GM21529 (cell line): Measurements from ENCODE around the gene SENP2.
"Not testable (repeated sequence)": the region's sequence is repeated elsewhere in the genome, so short reads cannot be mapped to it uniquely, and the experiment has no call there.

Experiments used
- ATAC-seq: cut with Tn5 transposase; IDR thresholded peaks from one replicate; pipeline ENCODE4 v1.9.1; 2021; ENCODE audit not compliant: unreplicated experiment

Gene SENP2

GRCh38 chr3:185585518-185585858 lies 607 bp upstream of the SENP2 start:
- no peak for ATAC-seq

GRCh38 chr3:185586686-185587039 lies 568 bp downstream of the SENP2 start:
- ATAC-seq = no peak

DNA sequence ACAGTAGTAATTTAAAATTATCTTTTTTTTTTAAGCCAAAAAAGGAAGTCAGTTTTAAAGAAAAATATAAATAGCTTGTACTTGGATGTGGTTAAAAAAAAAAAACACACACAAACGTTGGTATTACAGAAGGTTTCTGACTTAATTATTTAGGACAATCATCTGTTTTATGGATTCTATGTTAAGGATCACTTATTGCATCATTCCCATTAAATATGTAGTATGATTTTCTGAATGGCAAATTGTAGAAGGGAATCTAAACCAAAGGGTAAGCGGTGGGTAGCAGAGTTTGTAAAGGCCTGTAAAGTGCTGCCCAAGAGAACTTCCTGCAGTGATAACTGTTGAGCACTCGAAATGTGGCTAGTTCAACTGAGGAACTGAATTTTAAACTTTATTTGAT lies 8.0 kb downstream of the SENP2 start:
- no peak for ATAC-seq

GRCh38 chr3:185595526-185595925 lies 9.4 kb downstream of the SENP2 start:
- ATAC-seq = peak; percentile 86

DNA sequence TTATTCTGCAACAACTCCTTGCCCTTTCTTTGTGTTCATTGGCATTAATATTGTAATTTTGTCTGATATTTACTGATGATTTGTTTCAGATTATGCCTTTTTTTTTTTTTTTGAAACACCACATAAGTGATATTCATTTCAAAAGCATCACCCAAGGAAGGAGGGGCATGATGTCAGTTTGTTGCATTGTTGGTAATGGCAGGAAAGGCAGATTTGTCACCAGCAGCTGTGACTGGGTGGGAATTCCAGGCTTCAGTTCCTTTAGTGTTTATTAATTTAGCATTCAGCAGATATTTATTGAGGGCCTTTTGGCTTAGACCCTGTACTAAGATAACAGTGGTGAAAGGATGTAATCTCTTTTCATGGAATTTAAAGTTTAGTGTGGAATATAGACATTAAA lies 19.5 kb downstream of the SENP2 start:
- ATAC-seq = no peak

DNA sequence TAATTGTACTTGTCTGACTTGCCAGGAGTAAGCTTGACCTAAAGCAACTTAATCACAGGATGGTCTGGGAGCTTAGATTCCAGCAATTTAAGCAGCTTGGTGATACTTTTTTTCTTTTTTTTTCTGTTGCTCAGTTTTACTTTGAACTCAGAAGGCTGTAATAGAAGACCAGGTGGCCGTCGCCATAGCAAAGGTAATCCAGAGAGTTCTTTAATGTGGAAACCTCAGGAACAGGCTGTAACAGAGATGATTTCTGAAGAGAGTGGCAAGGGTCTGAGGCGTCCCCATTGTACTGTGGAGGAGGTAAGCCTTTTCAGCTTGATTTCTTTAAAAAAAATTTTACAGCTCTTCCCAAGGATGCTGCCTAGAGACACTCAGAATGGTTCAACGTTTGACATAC lies 20.1 kb downstream of the SENP2 start:
- ATAC-seq = no peak

GRCh38 chr3:185613016-185613415 lies 26.9 kb downstream of the SENP2 start:
- ATAC-seq = no peak

DNA sequence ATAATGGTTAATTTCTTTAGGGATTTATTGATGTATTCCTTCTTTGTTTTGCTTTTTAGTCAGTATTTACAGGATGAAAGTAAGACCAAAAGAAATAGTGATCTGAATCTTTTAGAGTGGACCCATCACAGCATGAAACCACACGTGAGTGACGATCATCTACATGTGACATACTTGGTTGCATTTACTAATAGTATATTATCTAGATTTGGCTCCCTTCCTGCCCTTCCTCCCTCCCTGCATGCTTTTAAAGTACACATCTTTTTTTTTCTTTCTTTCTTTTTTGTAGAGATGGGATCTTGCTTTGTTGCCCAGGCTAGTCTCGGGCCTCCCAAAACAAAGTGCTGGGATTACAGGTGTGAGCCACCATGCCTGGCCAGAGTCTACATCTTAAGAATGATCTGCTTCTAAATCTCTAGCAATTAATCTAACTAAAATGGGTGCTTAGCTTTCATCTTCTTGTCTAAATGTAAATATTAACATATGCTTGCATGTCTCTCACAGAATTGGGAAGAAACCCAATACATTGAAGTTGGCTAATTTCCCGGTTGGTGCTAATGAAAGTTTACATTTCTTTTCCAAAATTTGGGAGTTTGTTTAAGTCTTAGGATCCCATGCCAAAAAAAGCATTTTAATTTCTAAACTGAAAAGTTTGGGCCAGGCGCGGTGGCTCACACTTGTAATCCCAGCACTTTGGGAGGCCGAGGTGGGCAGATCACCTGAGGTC lies 38.0 kb downstream of the SENP2 start:
- ATAC-seq = no peak

GRCh38 chr3:185625784-185626183 lies 39.7 kb downstream of the SENP2 start:
- no peak for ATAC-seq

DNA sequence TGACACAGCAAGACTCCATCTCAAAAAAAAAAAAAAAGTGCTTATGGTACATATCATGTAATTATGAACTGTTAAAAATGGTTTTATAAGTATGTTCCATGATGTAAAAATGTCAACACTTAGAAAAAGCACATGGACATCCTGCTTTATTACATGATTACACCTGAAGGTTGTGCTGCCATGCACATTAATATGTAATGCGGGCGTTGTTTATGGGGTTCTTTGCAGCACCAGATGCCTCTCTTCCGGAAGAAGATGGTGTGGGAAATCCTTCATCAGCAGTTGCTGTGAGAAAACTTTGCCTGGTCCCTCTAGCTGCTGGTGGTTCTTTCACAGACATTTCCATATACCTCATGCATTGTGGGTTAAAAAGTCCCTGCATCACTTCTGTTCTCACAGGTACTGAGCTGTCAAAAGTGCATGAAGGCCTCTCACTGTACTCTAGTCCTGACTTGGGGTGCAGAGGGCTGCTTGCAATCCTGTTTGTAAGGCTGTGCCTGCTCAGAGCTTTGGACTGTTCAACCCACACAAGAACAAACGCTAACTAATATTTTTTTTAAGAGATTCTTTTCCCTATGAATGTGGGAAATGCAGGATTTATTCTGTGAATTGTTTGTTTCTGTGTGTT lies 43.6 kb downstream of the SENP2 start:
- ATAC-seq = no peak

GRCh38 chr3:185630182-185630622 lies 44.1 kb downstream of the SENP2 start:
- no peak for ATAC-seq

GRCh38 chr3:185631108-185631507 lies 45.0 kb downstream of the SENP2 start:
- ATAC-seq = no peak

DNA sequence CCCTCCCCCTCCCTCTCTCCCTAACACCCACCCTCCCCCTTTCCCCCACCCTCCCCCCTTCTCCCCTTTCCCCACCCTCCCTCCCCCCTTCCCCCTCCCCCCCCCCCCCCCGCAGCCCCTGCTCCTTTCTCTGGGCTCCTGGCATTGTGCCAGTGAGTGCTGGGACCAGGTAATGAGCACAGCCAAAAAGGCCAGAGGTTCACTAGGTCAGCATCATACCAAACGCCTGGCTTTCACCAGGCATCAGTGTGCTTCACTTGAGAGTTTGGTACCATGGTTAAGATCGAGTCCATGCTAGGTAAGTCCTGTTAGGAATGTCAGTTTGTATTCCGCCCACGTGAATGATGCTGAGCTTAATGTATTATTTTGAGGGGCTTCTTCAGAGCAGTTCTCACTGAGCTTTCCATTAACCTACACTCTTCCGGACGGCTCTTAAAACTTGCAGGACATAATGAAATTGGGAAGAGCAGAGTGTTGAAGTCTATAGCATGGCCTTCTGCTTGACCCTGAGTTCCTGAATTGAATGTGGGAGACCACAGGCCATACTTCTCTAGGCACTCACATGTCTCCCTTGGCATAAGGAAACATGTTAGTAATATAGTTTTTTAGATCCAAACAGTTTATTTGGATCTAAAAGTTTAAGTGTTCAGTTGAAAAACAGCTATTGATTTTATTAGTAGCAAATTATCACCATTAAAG lies 45.6 kb downstream of the SENP2 start:
- ATAC-seq = no peak

- no peak for ATAC-seq
Measured at GRCh38 chr3:185632996-185633395, 46.9 kb downstream of the SENP2 start.

GRCh38 chr3:185637388-185637787 lies 51.3 kb downstream of the SENP2 start:
- no peak for ATAC-seq

GRCh38 chr3:185638651-185639050 lies 52.6 kb downstream of the SENP2 start:
- not testable (repeated sequence) for ATAC-seq

- no peak for ATAC-seq
Measured at GRCh38 chr3:185639632-185640206, 53.6 kb downstream of the SENP2 start.

DNA sequence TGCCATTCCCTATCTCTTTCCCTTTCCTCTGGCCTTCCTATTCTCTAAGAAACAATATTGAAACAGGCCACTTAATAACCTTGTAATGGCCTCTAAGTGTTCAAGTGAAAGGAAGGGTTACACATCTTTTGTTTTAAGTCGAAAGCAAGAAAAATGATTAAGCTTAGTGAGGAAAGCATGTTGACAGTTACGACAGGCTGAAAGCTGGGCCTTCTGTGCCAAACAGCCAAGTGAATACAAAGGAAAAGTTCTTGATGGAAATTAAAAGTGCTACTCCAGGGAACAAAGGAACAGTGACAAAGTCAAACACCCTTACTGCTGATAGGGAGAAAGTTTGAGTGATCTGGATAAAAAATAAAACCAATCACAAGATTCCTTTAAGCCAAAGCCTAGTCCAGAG lies 54.2 kb downstream of the SENP2 start:
- ATAC-seq = no peak

DNA sequence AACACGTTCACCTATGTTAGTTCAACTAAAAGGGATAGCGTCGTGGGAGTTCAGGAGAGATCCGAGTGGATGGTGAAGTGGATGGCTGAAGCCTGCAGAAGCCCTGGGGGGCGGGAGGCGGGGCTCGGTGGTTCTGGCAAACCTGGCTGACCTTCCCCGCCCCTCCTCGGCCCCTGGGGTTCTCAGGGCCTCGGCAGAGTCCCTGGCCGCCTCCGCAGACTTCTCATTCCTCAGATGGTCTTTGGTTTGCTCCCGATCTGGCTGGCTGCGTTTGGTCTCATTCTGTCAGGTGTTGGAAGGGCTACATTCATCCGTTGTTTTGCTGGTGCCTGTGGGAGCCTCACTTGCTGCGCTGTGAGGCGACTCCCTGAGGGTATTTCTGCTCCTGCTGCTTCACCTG lies 59.1 kb downstream of the SENP2 start:
- ATAC-seq = not testable (repeated sequence)

DNA sequence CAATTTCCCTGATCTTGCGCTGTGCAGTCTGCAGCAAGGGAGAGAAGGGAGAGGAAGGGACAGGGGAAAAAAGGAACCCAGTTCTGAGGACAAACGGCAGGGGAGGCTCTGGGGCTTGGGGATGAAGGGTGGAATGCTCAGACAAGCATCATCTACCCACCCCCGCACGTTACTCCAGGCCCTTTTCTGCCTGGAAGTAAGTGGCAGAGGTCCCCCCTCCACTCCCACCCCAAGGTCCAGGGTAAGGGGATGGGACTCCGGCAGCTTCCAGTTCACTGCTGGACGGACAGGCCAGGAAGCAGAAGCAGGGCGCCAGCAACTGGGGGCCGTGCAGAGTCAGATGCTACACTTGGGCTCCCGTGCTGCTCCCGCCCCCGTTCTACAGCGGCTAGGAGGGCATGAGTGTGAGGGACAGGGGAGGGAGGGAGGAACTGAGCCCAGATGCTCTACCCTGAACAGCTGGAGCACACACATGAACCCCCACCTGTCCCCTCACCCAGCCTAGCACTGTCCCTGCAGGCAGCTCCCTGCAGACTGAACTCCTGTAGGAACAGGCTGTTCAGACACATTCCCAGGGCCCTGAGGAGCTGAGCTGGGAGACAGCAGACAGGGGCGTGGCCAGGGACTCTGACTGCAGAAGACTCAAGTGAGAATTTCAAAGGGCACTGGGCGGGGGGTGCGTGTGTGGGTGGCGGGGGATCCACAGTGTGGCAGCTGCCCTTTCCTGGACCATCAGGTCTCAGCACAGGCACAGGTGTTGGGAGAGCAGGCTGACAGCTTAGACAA lies 59.7 kb downstream of the SENP2 start:
- no peak for ATAC-seq
